ENCODE results near the gene BNC2.

BNC2 gene

GRCh38 chr9:16625161-16625631 lies 245.3 kb downstream of the BNC2 start:
- no peaks in the 10 kb centered on the region for H3K9me3 ChIP-seq (ENCODE audit: control insufficient read depth, low read length)
- DNase-seq (ENCODE audit: low read depth), result no peak

GRCh38 chr9:16624744-16625117 lies 245.7 kb downstream of the BNC2 start:
- DNase-seq (ENCODE audit: low read depth), result no peak
- Histone ChIP-seq H3K27me3 (replicated peaks; ENCODE audit: control insufficient read depth, insufficient read depth, low read length) (no peaks in the 10 kb centered on the region), H3K4me1 (ENCODE audit: control insufficient read depth, insufficient read depth, low read length) (peaks cover 57% of the 10 kb centered on the region), H3K9me3 (ENCODE audit: control insufficient read depth, low read length) (no peaks in the 10 kb centered on the region), H3K36me3 (ENCODE audit: control insufficient read depth, insufficient read depth, low read length, severe bottlenecking) (no peaks in the 10 kb centered on the region), H3K9ac (ENCODE audit: low read length) (peak overlapping the region; percentile 35), H3K4me3 (ENCODE audit: low read length) (peak overlapping the region; percentile 60)

More at GRCh38 chr9:16625161-16625631, 245.3 kb downstream of the BNC2 start:
- Histone ChIP-seq H3K4me3 (ENCODE audit: low read length) (peak overlapping the region; percentile 60), H3K4me1 (ENCODE audit: control insufficient read depth, insufficient read depth, low read length) (peaks cover 52% of the 10 kb centered on the region), H3K9ac (ENCODE audit: low read length) (peak overlapping the region; percentile 35), H3K27me3 (replicated peaks; ENCODE audit: control insufficient read depth, insufficient read depth, low read length) (no peaks in the 10 kb centered on the region), H3K36me3 (ENCODE audit: control insufficient read depth, insufficient read depth, low read length, severe bottlenecking) (no peaks in the 10 kb centered on the region)

- H3K4me1 ChIP-seq (ENCODE audit: control insufficient read depth, insufficient read depth, low read length), result peaks cover 62% of the 10 kb centered on the region
- peak; percentile 19 for DNase-seq (ENCODE audit: low read depth)
- H3K9me3 ChIP-seq (ENCODE audit: control insufficient read depth, low read length), result no peaks in the 10 kb centered on the region
- H3K4me3 ChIP-seq (ENCODE audit: low read length), result no peak overlapping the region
- H3K27me3 ChIP-seq (replicated peaks; ENCODE audit: control insufficient read depth, insufficient read depth, low read length), result no peaks in the 10 kb centered on the region
- H3K36me3 ChIP-seq (ENCODE audit: control insufficient read depth, insufficient read depth, low read length, severe bottlenecking), result no peaks in the 10 kb centered on the region
- no peak overlapping the region for H3K9ac ChIP-seq (ENCODE audit: low read length)
Observed at GRCh38 chr9:16623989-16624743, 246.3 kb downstream of the BNC2 start.

GRCh38 chr9:16622541-16622940 lies 247.9 kb downstream of the BNC2 start:
- Histone ChIP-seq H3K4me1 (ENCODE audit: control insufficient read depth, insufficient read depth, low read length) (peaks cover 59% of the 10 kb centered on the region), H3K9me3 (ENCODE audit: control insufficient read depth, low read length) (no peaks in the 10 kb centered on the region), H3K9ac (ENCODE audit: low read length) (no peak overlapping the region), H3K27me3 (replicated peaks; ENCODE audit: control insufficient read depth, insufficient read depth, low read length) (no peaks in the 10 kb centered on the region), H3K36me3 (ENCODE audit: control insufficient read depth, insufficient read depth, low read length, severe bottlenecking) (no peaks in the 10 kb centered on the region), H3K4me3 (ENCODE audit: low read length) (no peak overlapping the region)
- DNase-seq (ENCODE audit: low read depth), result no peak

GRCh38 chr9:16619914-16620520 lies 250.5 kb downstream of the BNC2 start:
- no peak for DNase-seq (ENCODE audit: low read depth)
- H3K9me3 ChIP-seq (ENCODE audit: control insufficient read depth, low read length), result no peaks in the 10 kb centered on the region
- peaks cover 38% of the 10 kb centered on the region for H3K4me1 ChIP-seq (ENCODE audit: control insufficient read depth, insufficient read depth, low read length)
- no peaks in the 10 kb centered on the region for H3K27me3 ChIP-seq (replicated peaks; ENCODE audit: control insufficient read depth, insufficient read depth, low read length)
- peak overlapping the region; percentile 18 for H3K4me3 ChIP-seq (ENCODE audit: low read length)
- no peaks in the 10 kb centered on the region for H3K36me3 ChIP-seq (ENCODE audit: control insufficient read depth, insufficient read depth, low read length, severe bottlenecking)
- H3K9ac ChIP-seq (ENCODE audit: low read length), result peak overlapping the region; percentile 33

GRCh38 chr9:16619402-16619801 lies 251.1 kb downstream of the BNC2 start:
- H3K4me1 ChIP-seq (ENCODE audit: control insufficient read depth, insufficient read depth, low read length), result peaks cover 34% of the 10 kb centered on the region
- no peak for DNase-seq (ENCODE audit: low read depth)
- H3K27me3 ChIP-seq (replicated peaks; ENCODE audit: control insufficient read depth, insufficient read depth, low read length), result no peaks in the 10 kb centered on the region
- H3K4me3 ChIP-seq (ENCODE audit: low read length), result peak overlapping the region; percentile 18
- no peaks in the 10 kb centered on the region for H3K9me3 ChIP-seq (ENCODE audit: control insufficient read depth, low read length)
- no peaks in the 10 kb centered on the region for H3K36me3 ChIP-seq (ENCODE audit: control insufficient read depth, insufficient read depth, low read length, severe bottlenecking)
- peak overlapping the region; percentile 33 for H3K9ac ChIP-seq (ENCODE audit: low read length)

GRCh38 chr9:16618524-16618923 lies 251.9 kb downstream of the BNC2 start:
- Histone ChIP-seq H3K9me3 (ENCODE audit: control insufficient read depth, low read length) (no peaks in the 10 kb centered on the region), H3K4me3 (ENCODE audit: low read length) (no peak overlapping the region), H3K27me3 (replicated peaks; ENCODE audit: control insufficient read depth, insufficient read depth, low read length) (no peaks in the 10 kb centered on the region), H3K36me3 (ENCODE audit: control insufficient read depth, insufficient read depth, low read length, severe bottlenecking) (no peaks in the 10 kb centered on the region), H3K4me1 (ENCODE audit: control insufficient read depth, insufficient read depth, low read length) (peaks cover 28% of the 10 kb centered on the region), H3K9ac (ENCODE audit: low read length) (no peak overlapping the region)
- DNase-seq (ENCODE audit: low read depth), result peak; percentile 30

GRCh38 chr9:16616686-16617085 lies 253.8 kb downstream of the BNC2 start:
- peaks cover 37% of the 10 kb centered on the region for H3K4me1 ChIP-seq (ENCODE audit: control insufficient read depth, insufficient read depth, low read length)

GRCh38 chr9:16615451-16615850 lies 255.0 kb downstream of the BNC2 start:
- DNase-seq (ENCODE audit: low read depth), result no peak
- no peaks in the 10 kb centered on the region for H3K36me3 ChIP-seq (ENCODE audit: control insufficient read depth, insufficient read depth, low read length, severe bottlenecking)
- H3K4me3 ChIP-seq (ENCODE audit: low read length), result no peak overlapping the region
- H3K9ac ChIP-seq (ENCODE audit: low read length), result no peak overlapping the region
- peaks cover 49% of the 10 kb centered on the region for H3K4me1 ChIP-seq (ENCODE audit: control insufficient read depth, insufficient read depth, low read length)
- no peaks in the 10 kb centered on the region for H3K9me3 ChIP-seq (ENCODE audit: control insufficient read depth, low read length)
- no peaks in the 10 kb centered on the region for H3K27me3 ChIP-seq (replicated peaks; ENCODE audit: control insufficient read depth, insufficient read depth, low read length)

More at GRCh38 chr9:16616686-16617085, 253.8 kb downstream of the BNC2 start:
- H3K36me3 ChIP-seq (ENCODE audit: control insufficient read depth, insufficient read depth, low read length, severe bottlenecking), result no peaks in the 10 kb centered on the region
- no peaks in the 10 kb centered on the region for H3K27me3 ChIP-seq (replicated peaks; ENCODE audit: control insufficient read depth, insufficient read depth, low read length)
- no peaks in the 10 kb centered on the region for H3K9me3 ChIP-seq (ENCODE audit: control insufficient read depth, low read length)
- no peak for DNase-seq (ENCODE audit: low read depth)
- H3K4me3 ChIP-seq (ENCODE audit: low read length), result no peak overlapping the region
- H3K9ac ChIP-seq (ENCODE audit: low read length), result no peak overlapping the region

GRCh38 chr9:16613605-16614004 lies 256.9 kb downstream of the BNC2 start:
- no peaks in the 10 kb centered on the region for H3K9me3 ChIP-seq (ENCODE audit: control insufficient read depth, low read length)
- no peaks in the 10 kb centered on the region for H3K36me3 ChIP-seq (ENCODE audit: control insufficient read depth, insufficient read depth, low read length, severe bottlenecking)
- no peak for DNase-seq (ENCODE audit: low read depth)
- H3K4me1 ChIP-seq (ENCODE audit: control insufficient read depth, insufficient read depth, low read length), result peaks cover 31% of the 10 kb centered on the region
- no peaks in the 10 kb centered on the region for H3K27me3 ChIP-seq (replicated peaks; ENCODE audit: control insufficient read depth, insufficient read depth, low read length)
- no peak overlapping the region for H3K4me3 ChIP-seq (ENCODE audit: low read length)
- H3K9ac ChIP-seq (ENCODE audit: low read length), result no peak overlapping the region

GRCh38 chr9:16613051-16613450 lies 257.4 kb downstream of the BNC2 start:
- Histone ChIP-seq H3K9me3 (ENCODE audit: control insufficient read depth, low read length) (no peaks in the 10 kb centered on the region), H3K4me3 (ENCODE audit: low read length) (no peak overlapping the region), H3K4me1 (ENCODE audit: control insufficient read depth, insufficient read depth, low read length) (peaks cover 27% of the 10 kb centered on the region), H3K36me3 (ENCODE audit: control insufficient read depth, insufficient read depth, low read length, severe bottlenecking) (no peaks in the 10 kb centered on the region), H3K9ac (ENCODE audit: low read length) (no peak overlapping the region), H3K27me3 (replicated peaks; ENCODE audit: control insufficient read depth, insufficient read depth, low read length) (no peaks in the 10 kb centered on the region)
- DNase-seq (ENCODE audit: low read depth), result no peak

Measured in adipocyte (in vitro differentiated cells).